DMS 273 (cell line): ENCODE results near the gene DIRAS3.
"Not testable (repeated sequence)": the region's sequence is repeated elsewhere in the genome, so short reads cannot be mapped to it uniquely, and the experiment has no call there.

Experiments used
- DNase-seq: peaks from one replicate; lab custom pipeline; 2025; ENCODE audit not compliant: unreplicated experiment; lab: John Stamatoyannopoulos, UW

DIRAS3 gene

DNA sequence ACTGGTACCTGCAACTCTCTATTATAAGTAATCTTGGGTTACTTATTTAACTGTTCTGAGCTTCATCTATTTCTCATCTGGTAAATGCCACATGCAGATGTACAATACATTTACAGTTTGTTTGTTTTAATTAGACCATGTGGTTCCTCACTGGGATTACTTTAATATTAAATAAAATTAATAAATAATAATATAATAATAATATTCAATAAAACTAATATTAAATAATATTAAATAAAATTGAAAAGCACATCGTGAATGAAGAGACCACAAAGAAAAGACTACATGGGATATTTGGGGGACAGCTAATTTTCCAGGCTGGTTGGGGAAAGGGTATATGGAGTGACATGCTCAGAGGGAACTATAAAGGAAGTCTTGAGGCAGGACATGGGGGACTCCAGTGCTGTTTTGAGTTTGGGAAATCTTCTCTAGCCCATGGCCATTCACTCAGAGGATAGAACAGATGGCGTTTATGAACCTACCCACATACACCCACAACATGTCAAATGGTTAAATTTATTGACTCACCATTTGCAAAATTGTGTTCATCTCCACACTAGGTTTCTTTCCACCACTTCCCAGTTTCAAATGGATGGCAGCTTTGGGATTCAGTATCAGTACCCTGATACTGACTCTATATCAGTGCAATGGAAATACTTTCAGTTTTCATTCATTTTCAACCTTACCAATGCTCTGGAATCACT lies 25.6 kb downstream of the DIRAS3 start:
- DNase-seq, result peak; percentile 39

DNA sequence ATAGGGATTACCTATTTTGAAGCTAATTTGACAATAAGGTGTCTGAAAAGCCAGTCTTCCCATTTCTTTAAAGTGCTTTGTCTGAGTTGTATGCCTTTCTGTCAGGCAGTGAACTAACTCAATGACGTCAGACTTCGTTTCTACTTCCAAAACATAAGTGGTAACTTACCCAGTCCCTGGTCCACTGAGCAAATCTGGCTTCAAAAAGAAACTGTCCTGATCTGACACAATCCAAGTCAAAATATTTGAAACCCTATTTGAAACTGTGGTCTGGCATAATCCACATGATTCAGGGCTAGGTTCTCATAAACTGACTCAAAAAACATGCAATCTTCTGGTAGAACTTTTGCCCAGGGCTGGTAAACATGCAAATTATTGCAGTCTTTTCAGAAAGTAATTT lies 34.0 kb downstream of the DIRAS3 start:
- no peak for DNase-seq

DNA sequence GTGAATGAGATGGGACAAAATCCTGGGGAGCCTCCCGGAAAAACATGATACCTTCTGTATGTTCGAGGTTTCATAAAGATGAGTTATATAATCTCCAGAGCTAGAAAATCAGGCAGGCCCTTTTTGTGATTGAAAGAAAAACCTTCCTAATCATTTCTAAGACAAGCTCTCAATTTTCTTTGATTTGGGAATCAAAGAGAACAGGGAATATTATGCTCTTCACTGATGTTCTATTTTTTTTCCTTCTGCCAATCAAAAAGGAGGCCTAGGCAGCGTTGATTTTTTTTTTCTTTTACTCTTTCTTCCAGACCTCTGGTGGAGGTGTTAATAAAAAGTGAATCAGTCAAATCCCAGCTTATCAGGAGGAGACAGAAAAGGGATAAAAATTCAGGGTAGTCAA lies 34.5 kb downstream of the DIRAS3 start:
- DNase-seq, result no peak

DNA sequence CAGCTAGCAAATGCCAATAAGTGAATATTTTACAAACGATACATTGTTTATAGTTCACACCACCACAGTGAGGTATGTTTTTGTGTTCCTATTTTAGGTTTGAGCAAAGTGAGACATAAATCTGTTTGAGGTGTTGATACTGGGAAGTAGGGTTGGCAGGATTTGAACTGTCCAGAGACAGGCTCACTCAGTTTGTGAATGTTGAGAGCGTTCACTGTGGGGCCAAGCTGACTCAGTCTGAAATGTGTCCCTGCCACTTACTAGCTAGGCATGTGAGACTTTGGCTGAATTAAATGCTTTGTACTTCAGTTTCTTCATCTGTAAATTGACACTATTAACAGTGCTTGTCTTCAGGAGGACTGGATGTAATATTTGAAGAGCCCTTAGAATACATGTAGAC lies 35.1 kb downstream of the DIRAS3 start:
- DNase-seq, result no peak

DNA sequence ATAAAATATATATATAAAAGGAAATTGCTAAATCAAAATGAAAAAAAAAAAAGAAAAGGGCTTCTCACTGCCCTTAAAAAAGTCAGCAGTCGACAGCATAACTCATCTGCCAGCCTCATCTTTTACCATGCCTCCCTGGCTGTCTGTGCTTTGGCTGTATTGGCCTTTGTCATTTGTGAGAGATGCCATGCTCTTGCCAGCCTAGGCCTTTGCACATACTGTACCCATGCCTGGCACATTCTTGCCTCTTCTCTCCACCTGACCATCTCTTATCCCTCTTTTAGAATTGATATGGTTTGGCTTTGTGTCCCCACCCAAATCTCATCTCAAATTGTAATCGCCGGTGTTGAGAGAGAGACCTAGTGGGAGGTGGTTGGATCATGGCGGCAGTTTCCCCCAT lies 37.1 kb downstream of the DIRAS3 start:
- DNase-seq, result no peak

DNA sequence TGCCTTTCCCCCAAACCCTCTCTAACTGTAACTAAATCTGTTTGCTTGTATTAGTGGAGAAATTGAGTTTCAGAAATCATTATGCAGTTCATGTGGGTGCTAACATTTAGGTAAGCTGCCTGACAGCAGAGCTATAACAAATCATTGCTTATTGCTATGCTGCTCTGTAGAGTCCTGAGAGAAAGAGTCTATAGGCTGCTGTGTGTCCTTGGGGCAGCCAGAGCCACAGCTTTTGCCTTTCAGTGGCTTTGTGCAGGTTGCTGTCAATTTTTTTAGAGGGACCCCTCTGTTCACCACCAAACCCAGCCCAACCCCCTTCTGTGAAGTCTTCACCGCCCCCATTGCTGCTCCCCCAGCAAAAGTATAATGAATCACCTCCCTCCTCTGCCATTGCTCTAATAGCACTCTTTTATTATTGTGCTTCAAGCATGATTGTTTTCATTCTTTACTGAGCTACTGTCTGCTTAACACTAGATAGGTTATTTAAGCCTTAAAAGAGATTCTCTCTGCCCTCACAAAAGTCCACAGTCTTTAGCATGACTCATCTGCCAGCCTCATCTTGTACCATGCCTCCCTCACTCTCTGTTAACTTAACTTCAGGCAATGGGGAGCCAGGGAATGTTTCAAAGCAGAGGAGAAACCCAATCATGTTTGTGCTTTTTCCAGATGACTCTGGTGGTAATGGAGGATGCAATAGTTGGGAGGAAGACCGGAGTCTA lies 38.6 kb downstream of the DIRAS3 start:
- no peak for DNase-seq

DNA sequence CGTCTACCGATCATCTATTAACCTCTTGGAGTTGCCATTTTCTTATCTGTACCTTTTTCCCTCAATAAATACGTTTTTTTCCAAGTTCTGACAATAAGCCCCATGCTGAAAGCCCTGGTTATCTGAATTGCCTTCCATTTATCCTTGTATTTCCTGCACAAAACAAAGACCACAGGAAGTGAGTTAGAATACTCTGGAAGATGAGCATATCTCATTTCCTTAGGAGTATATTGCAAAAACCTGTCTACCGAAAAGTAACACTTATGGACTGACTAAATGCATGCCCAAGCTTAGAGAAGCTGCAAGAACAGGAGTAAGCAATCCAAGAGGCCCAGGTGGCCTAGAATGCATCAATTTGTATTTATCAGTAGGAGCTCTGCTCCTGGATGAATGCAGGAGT lies 39.9 kb downstream of the DIRAS3 start:
- no peak for DNase-seq

DNA sequence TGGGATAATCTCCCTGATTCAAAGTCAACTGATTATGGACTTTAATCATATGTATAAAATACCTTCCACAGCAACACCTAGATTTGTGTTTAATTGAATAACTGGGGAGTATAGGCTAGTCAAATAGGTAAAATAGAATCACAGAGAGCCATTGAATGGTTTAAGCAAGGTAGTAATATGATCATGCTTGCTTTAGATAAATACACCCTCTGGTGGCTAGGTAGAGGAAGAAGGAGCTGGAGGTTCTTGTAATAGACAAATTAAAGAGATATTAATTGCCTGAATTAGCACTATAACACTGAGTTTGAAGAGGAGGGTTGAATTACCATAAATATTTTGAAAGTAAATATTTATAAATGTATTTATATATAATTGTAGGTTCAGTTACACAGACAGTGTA lies 40.3 kb downstream of the DIRAS3 start:
- peak; percentile 53 for DNase-seq

DNA sequence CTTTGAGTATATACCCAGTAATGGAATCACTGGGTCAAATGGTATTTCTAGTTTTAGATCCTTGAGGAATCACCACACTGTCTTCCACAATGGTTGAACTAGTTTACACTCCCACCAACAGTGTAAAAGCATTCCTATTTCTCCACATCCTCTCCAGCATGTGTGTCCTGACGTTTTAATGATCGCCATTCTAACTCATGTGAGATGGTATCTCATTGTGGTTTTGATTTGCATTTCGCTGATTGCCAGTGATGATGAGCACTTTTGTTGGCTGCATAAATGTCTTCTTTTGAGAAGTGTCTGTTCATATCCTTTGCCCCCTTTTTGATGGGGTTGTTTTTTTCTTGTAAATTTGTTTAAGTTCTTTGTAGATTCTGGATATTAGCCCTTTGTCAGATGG lies 46.8 kb downstream of the DIRAS3 start:
- DNase-seq, result not testable (repeated sequence)

DNA sequence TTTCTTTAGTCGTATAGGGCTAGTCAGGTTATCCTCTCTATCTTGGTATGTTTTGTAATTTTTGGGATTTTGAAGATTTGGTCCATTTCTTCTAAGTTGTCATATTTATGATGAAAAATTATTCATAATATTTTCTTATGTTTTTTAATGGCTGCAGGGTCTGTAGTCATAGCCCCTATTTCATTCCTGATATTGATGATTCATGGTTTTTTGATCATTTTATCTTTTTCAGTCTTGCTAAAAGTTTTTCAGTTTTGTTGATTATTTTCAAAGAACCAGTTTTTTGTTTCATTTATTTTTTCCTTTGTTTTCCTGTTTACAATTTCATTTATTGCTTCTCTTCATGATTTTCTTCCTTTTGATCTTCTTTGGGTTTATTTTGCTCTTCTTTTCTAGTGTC lies 50.2 kb downstream of the DIRAS3 start:
- no peak for DNase-seq

DNA sequence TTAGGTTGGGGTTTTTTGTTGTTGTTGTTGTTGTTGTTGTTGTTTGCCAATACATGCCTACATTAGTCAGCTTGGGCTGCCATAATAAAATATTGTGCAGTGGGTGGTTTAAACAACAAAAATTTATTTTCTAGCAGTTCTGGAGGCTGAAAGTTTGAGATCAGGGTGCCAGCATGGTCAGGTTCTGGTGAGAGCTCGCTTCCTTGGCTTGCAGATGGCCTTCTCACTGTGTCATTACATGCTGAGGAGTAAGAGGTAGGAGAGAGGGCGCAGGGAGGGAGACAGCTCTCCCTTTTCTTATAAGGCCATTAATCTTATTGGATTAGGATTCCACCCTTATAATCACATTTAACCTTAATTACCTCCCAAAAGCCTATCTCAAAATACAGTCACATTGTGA lies 52.7 kb downstream of the DIRAS3 start:
- DNase-seq, result no peak
